T-cell (primary cell): Measurements from ENCODE around the gene MLLT10. TPM values are rescaled to one million over a fixed set of nuclear protein-coding genes. Genes with fewer than 3 reads are reported as not detected.

Experiments used
- ATAC-seq, 4 experiments: fragments of 200-7000 bp in 3 of 4; fragments of 150-1000 bp in 1 of 4; cut with Tn5 transposase; replicated peaks in 1 of 4; 1 replicate in 3 of 4; 2 replicates in 1 of 4; pipeline ENCODE4 v1.10.0; 2021; ENCODE audit warnings: moderate library complexity in 3 of 4, mild to moderate bottlenecking in 2 of 4, moderate number of reproducible peaks in 1 of 4
- CTCF ChIA-PET, 2 donors: fragments of 300-600 bp; sonication (Branson Sonifier 250); formaldehyde crosslinking; loops; one replicate each; lab custom pipeline; 2022; ENCODE audit warnings: antibody characterized with exemption in 2 of 2; lab: Charles Lee
- POLR2A ChIA-PET, 2 donors: fragments of 300-600 bp; sonication (Branson Sonifier 250); formaldehyde crosslinking; loops; one replicate each; lab custom pipeline; 2022; ENCODE audit warnings: antibody characterized with exemption in 2 of 2; lab: Charles Lee
- DNase-seq, 35 experiments: peaks; one replicate each; pipeline versions ENCODE4 v3.0.0 to v3.0.0-alpha.2; 2013 to 2023
- H3K27ac ChIP-seq: one replicate; pipeline ENCODE4 v1.5.1; 2013; ENCODE audit warnings: low read length
- H3K27me3 ChIP-seq, 2 experiments: replicated peaks in 1 of 2; 1 replicate in 1 of 2; 2 replicates in 1 of 2; pipeline versions ENCODE4 v1.6.1 to v1.7.0; 2013; ENCODE audit warnings: low read length in 1 of 2, mixed read lengths in 1 of 2; ENCODE audit not compliant: control insufficient read depth in 2 of 2, insufficient read depth in 2 of 2; ENCODE audit errors: extremely low read depth in 1 of 2
- H3K36me3 ChIP-seq, 2 donors: 1 replicate in 1 of 2; 2 replicates in 1 of 2; pipeline versions ENCODE4 v1.6.1 to v1.7.0; 2013; ENCODE audit warnings: low read length in 1 of 2; ENCODE audit not compliant: control insufficient read depth in 2 of 2, insufficient read depth in 1 of 2; ENCODE audit errors: extremely low read depth in 1 of 2
- H3K4me1 ChIP-seq, 2 experiments: 1 replicate in 1 of 2; 2 replicates in 1 of 2; pipeline versions ENCODE4 v1.6.1 to v1.7.0; 2013; ENCODE audit warnings: low read length in 2 of 2, mixed read lengths in 1 of 2; ENCODE audit not compliant: insufficient read depth in 2 of 2, control insufficient read depth in 1 of 2; ENCODE audit errors: extremely low read depth in 1 of 2
- H3K4me3 ChIP-seq, 2 donors: 1 replicate in 1 of 2; 2 replicates in 1 of 2; pipeline versions ENCODE4 v1.5.1 to v1.7.0; 2013; ENCODE audit warnings: mild to moderate bottlenecking in 2 of 2, low read length in 1 of 2, moderate library complexity in 1 of 2; ENCODE audit not compliant: control insufficient read depth in 1 of 2; ENCODE audit errors: extremely low read depth in 1 of 2
- H3K9me3 ChIP-seq: 2 replicates; pipeline ENCODE4 v1.7.0; 2013
- H3K27ac Mint-ChIP-seq, 2 donors: one replicate each; pipeline ENCODE4 v1.8.0; 2020 to 2021; ENCODE audit warnings: mild to moderate bottlenecking in 2 of 2, mixed read lengths in 2 of 2
- H3K27me3 Mint-ChIP-seq, 2 donors: one replicate each; pipeline ENCODE4 v1.8.0; 2021 to 2022; ENCODE audit warnings: mixed read lengths in 2 of 2
- H3K36me3 Mint-ChIP-seq: one replicate; pipeline ENCODE4 v1.8.0; 2021; ENCODE audit warnings: mixed read lengths
- H3K4me1 Mint-ChIP-seq, 3 donors: one replicate each; pipeline ENCODE4 v1.8.0; 2020 to 2022; ENCODE audit warnings: mixed read lengths in 3 of 3, mild to moderate bottlenecking in 1 of 3
- H3K4me3 Mint-ChIP-seq, 3 donors: one replicate each; pipeline ENCODE4 v1.8.0; 2020 to 2022; ENCODE audit warnings: mild to moderate bottlenecking in 3 of 3, mixed read lengths in 3 of 3, moderate library complexity in 3 of 3
- H3K9me3 Mint-ChIP-seq, 3 donors: one replicate each; pipeline ENCODE4 v1.8.0; 2020 to 2022; ENCODE audit warnings: mixed read lengths in 3 of 3
- WGBS: methylation state at CpG from one replicate; pipeline ENCODE4 v1.1.5; 2013; ENCODE audit warnings: missing lambda C conversion rate; ENCODE audit not compliant: insufficient coverage; 5-methylcytosine and 5-hydroxymethylcytosine counted together
- total RNA-seq, 35 experiments: library from RNA in 6 of 35; stranded (reverse) in 6 of 35; fragments of 120-200 nt in 1 of 35; gene quantifications; one replicate each; pipeline versions ENCODE4 v1.2.1 to v1.2.4 and lab custom pipeline; 2013 to 2026

The MLLT10 gene
- total RNA-seq, 5 donors from 2014 or later (not counting 1 experiment from before 2014, with no cell fraction given) = 57.7 to 76.5 (median 66.1) TPM

- ATAC-seq = no peak
- CTCF ChIA-PET = no interaction called here
- Mint-ChIP-seq H3K36me3 (peaks cover 38% of the 10 kb centered on the region), H3K4me1 (peaks cover 12 to 19% (median 17%) of the 10 kb centered on the region in 3 donors), H3K27me3 (no peaks in the 10 kb centered on the region), H3K4me3 (no peak overlapping the region), H3K9me3 (no peaks in the 10 kb centered on the region), H3K27ac (no peak overlapping the region)
- Histone ChIP-seq H3K27me3 (no peaks in the 10 kb centered on the region), H3K27ac (no peak overlapping the region), H3K9me3 (no peaks in the 10 kb centered on the region), H3K36me3 (peaks cover 0 to 25% of the 10 kb centered on the region in 2 donors), H3K4me1 (peaks cover 0 to 3% of the 10 kb centered on the region in 2 experiments), H3K4me3 (no peak overlapping the region)
- POLR2A ChIA-PET = no interaction called here
- WGBS = no CpG with 5 or more reads among the region's 1 CpG
- no peak for DNase-seq
These were observed 185.5 kb downstream of the MLLT10 start for GRCh38 chr10:21719502-21719901.

- WGBS = no CpG with 5 or more reads among the region's 3 CpGs
- no peak for DNase-seq
- H3K4me3 Mint-ChIP-seq = no peak overlapping the region
These were observed 186.1 kb downstream of the MLLT10 start for GRCh38 chr10:21720090-21720489.

DNA sequence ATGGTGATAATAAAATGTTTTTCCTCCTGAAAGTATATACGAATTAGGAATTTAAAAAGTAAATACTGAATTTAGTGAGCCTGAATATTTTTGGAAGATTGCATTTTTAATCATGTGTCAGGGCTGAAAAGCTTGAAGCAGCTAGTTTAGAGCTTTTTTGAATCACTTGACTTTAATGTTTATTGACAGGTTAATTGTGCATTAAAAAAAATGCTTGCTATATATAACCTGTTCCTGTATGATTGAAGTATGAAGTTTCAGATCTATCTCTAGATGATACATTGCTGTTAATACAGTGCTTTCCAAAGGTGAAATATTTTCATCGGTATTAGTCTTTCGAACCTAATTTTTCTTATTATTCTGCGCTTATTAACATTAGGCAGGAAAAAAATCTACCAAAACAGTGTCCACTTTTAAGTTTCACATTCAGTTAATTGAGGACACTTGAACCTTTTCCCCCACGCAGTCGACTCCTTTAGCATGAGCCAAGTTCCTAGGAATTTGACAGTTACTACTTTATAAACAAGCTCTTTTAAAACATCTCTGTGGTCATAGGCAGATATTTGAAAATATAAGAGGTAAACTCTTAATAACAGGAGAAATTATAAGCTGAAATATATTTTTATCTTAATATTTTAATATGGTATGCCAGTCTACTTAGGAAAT, 187.1 kb downstream of the MLLT10 start:
- H3K4me3 ChIP-seq = no peak overlapping the region
- peaks cover 0 to 9% of the 10 kb centered on the region in 2 donors for H3K36me3 ChIP-seq
- POLR2A ChIA-PET = no interaction called here
- no peak overlapping the region for H3K4me3 Mint-ChIP-seq
- H3K4me1 ChIP-seq = peaks cover 3 to 9% of the 10 kb centered on the region in 2 experiments
- WGBS = 100% methylated on average over 4 of the region's 6 CpGs
- ATAC-seq = no peak
- CTCF ChIA-PET = interaction anchor here (0.5 to 0.8 kb wide), 3 partner anchors 11 to 45 kb away, joined by 3 read pairs; no protein-coding TSS in a partner anchor
- peaks cover 30% of the 10 kb centered on the region for H3K36me3 Mint-ChIP-seq
- H3K27ac ChIP-seq = no peak overlapping the region
- H3K9me3 ChIP-seq = no peaks in the 10 kb centered on the region
- DNase-seq = no peak
- H3K27me3 Mint-ChIP-seq = no peaks in the 10 kb centered on the region
- H3K9me3 Mint-ChIP-seq = no peaks in the 10 kb centered on the region
- no peak overlapping the region for H3K27ac Mint-ChIP-seq
- H3K4me1 Mint-ChIP-seq = peaks cover 19 to 25% (median 25%) of the 10 kb centered on the region in 3 donors
- no peaks in the 10 kb centered on the region for H3K27me3 ChIP-seq

More at GRCh38 chr10:21720090-21720489, 186.1 kb downstream of the MLLT10 start:
- Mint-ChIP-seq H3K9me3 (no peaks in the 10 kb centered on the region), H3K27ac (no peak overlapping the region), H3K27me3 (no peaks in the 10 kb centered on the region), H3K4me1 (peaks cover 18 to 25% (median 23%) of the 10 kb centered on the region in 3 donors), H3K36me3 (peaks cover 36% of the 10 kb centered on the region)
- ChIA-PET CTCF (interaction anchor here in 1 of 2 donors (0.6 kb wide), 1 partner anchor 106 kb away, joined by 3 read pairs; no protein-coding TSS in a partner anchor), POLR2A (no interaction called here)
- peaks cover 3 to 9% of the 10 kb centered on the region in 2 experiments for H3K4me1 ChIP-seq
- no peaks in the 10 kb centered on the region for H3K9me3 ChIP-seq
- H3K36me3 ChIP-seq = peaks cover 0 to 19% of the 10 kb centered on the region in 2 donors
- no peak for ATAC-seq
- H3K4me3 ChIP-seq = no peak overlapping the region
- no peaks in the 10 kb centered on the region for H3K27me3 ChIP-seq
- no peak overlapping the region for H3K27ac ChIP-seq

DNA sequence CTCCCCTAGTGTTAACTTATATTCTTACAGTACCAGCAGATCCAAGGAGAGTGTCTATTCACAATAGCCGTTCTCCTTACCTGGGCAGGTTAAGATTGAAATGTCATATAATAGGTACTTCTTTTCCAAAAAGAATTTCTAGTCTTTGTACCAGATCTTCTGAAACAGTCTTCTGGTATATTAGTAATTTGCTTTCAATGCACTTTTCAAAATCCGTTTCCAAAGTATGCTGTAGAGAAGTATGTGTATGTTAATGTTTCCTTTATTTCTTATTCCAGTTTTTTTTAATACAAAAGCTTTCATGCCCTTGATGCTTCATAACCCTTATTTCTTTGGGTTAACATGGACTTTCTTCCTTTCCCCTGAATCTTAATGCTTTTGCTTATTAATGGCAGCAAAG, 188.2 kb downstream of the MLLT10 start:
- H3K36me3 Mint-ChIP-seq = peaks cover 36% of the 10 kb centered on the region
- ChIA-PET POLR2A (interaction anchor here in 1 of 2 donors (0.6 kb wide), 1 partner anchor 21 kb away, joined by 6 read pairs; no protein-coding TSS in a partner anchor), CTCF (no interaction called here)
- Histone ChIP-seq H3K27me3 (no peaks in the 10 kb centered on the region), H3K4me3 (no peak overlapping the region), H3K9me3 (no peaks in the 10 kb centered on the region), H3K4me1 (peaks cover 3 to 12% of the 10 kb centered on the region in 2 experiments), H3K36me3 (peaks cover 0 to 8% of the 10 kb centered on the region in 2 donors), H3K27ac (no peak overlapping the region)
- H3K4me3 Mint-ChIP-seq = no peak overlapping the region
- WGBS = no CpG with 5 or more reads among the region's 2 CpGs
- no peak for DNase-seq
- no peak overlapping the region for H3K27ac Mint-ChIP-seq
- no peaks in the 10 kb centered on the region for H3K9me3 Mint-ChIP-seq
- no peak for ATAC-seq
- H3K27me3 Mint-ChIP-seq = no peaks in the 10 kb centered on the region
- peaks cover 27 to 33% (median 31%) of the 10 kb centered on the region in 3 donors for H3K4me1 Mint-ChIP-seq

GRCh38 chr10:21724020-21724589, 190.1 kb downstream of the MLLT10 start:
- Mint-ChIP-seq H3K9me3 (no peaks in the 10 kb centered on the region), H3K27ac (peak overlapping the region; percentile 47 to 73), H3K4me1 (peaks cover 35 to 42% (median 39%) of the 10 kb centered on the region in 3 donors), H3K4me3 (no peak overlapping the region), H3K36me3 (peaks cover 36% of the 10 kb centered on the region), H3K27me3 (no peaks in the 10 kb centered on the region)
- no CpG with 5 or more reads among the region's 7 CpGs for WGBS
- H3K4me3 ChIP-seq = no peak overlapping the region
- H3K27ac ChIP-seq = no peak overlapping the region
- H3K27me3 ChIP-seq = no peaks in the 10 kb centered on the region
- ATAC-seq (no peak), DNase-seq (no peak)
- POLR2A ChIA-PET = interaction anchor here (0.5 to 0.6 kb wide), 3 partner anchors 42 to 446 kb away, joined by 3 read pairs; no protein-coding TSS in a partner anchor
- peaks cover 0 to 4% of the 10 kb centered on the region in 2 donors for H3K36me3 ChIP-seq
- peaks cover 3 to 19% of the 10 kb centered on the region in 2 experiments for H3K4me1 ChIP-seq
- no peaks in the 10 kb centered on the region for H3K9me3 ChIP-seq
- CTCF ChIA-PET = interaction anchor here in 1 of 2 donors (0.5 to 1.6 kb wide), 4 partner anchors 10 to 436 kb away, joined by 3 to 4 read pairs (median 4); no protein-coding TSS in a partner anchor

DNA sequence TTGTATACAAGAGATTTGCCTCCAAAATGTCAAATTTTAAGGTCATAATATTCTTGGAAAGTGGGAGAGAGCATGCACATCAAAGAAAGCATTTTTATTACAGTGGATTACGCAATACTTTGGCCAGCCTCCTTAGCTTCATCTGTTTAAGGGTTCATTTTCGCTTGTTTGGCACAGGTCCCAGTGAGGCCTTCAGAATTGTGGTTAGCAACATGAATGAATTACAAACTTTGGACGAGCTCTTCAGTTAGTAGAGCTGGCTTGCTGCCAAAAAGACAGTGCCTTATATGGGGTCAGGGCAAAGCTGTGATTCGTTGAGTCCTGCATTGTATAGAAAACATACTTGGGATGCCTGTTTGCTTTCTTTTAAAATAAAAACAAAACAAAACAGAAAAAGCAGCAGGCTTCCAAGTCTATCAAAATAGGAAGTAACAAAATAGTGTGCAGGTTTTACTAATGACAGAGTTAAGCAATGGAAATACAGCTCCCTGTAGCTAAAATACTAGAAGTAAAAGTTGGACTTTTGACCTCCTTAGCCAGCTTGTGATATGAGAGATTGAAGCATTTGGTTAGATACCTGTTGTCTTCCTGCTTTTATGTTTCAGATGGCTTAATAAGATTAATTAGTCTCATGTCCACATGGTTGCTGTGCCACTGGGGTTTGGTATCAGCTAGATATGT, 190.8 kb downstream of the MLLT10 start:
- Mint-ChIP-seq H3K4me1 (peaks cover 35 to 42% (median 39%) of the 10 kb centered on the region in 3 donors), H3K27me3 (no peaks in the 10 kb centered on the region), H3K27ac (peak overlapping the region; percentile 47 to 73), H3K36me3 (peaks cover 40% of the 10 kb centered on the region), H3K4me3 (no peak overlapping the region), H3K9me3 (no peaks in the 10 kb centered on the region)
- Histone ChIP-seq H3K4me1 (peaks cover 3 to 19% of the 10 kb centered on the region in 2 experiments), H3K27ac (no peak overlapping the region), H3K36me3 (peaks cover 0 to 3% of the 10 kb centered on the region in 2 donors), H3K9me3 (no peaks in the 10 kb centered on the region), H3K27me3 (no peaks in the 10 kb centered on the region), H3K4me3 (no peak overlapping the region)
- CTCF ChIA-PET = interaction anchor here in 1 of 2 donors (0.5 to 1.6 kb wide), 3 partner anchors 10 to 436 kb away, joined by 3 to 4 read pairs (median 3); no protein-coding TSS in a partner anchor
- DNase-seq = peak in 26 of 35 experiments; percentile 12 to 68 (median 38)
- 0% methylated on average over 1 of the region's 4 CpGs for WGBS
- POLR2A ChIA-PET = interaction anchor here (0.5 to 0.6 kb wide), 3 partner anchors 42 to 445 kb away, joined by 3 read pairs; no protein-coding TSS in a partner anchor
- peak; percentile 52 to 77 (median 70) for ATAC-seq
